Tibial nerve (tissue), 4 donors: ENCODE measurements around the gene AKT1S1. TPM values are rescaled to one million over a fixed set of nuclear protein-coding genes. Genes with fewer than 3 reads are reported as not detected.

Source experiments
- DNase-seq, 2 donors: peaks; one replicate each; pipeline ENCODE4 v3.0.0-alpha.2; 2019; ENCODE audit warnings: low spot score in 2 of 2
- H3K27ac ChIP-seq, 4 donors: fragments of 200-600 bp; sonication (generic) in 3 of 4; one replicate each; pipeline ENCODE4 v1.5.1; 2017 to 2019; ENCODE audit warnings: mild to moderate bottlenecking in 1 of 4
- H3K27me3 ChIP-seq, 2 donors: fragments of 200-600 bp; sonication (generic) in 1 of 2; one replicate each; pipeline versions ENCODE4 v1.5.1 to v1.6.0; 2017 to 2019
- H3K36me3 ChIP-seq, 3 donors: fragments of 200-600 bp; sonication (generic); one replicate each; pipeline ENCODE4 v1.5.1; 2018 to 2019
- H3K4me1 ChIP-seq, 4 donors: fragments of 200-600 bp; sonication (generic) in 3 of 4; one replicate each; pipeline ENCODE4 v1.5.1; 2017 to 2019
- H3K4me3 ChIP-seq, 4 donors: fragments of 200-600 bp; sonication (generic) in 3 of 4; one replicate each; pipeline ENCODE4 v1.5.1; 2017 to 2019; ENCODE audit warnings: mild to moderate bottlenecking in 1 of 4, moderate library complexity in 1 of 4
- H3K9me3 ChIP-seq, 4 donors: fragments of 200-600 bp; sonication (generic) in 3 of 4; one replicate each; pipeline ENCODE4 v1.5.1; 2017 to 2019
- EP300 ChIP-seq, 2 donors: sonication (generic); formaldehyde crosslinking; IDR thresholded peaks; one replicate each; pipeline ENCODE4 v1.6.1; 2017; ENCODE audit warnings: antibody characterized with exemption in 2 of 2, mild to moderate bottlenecking in 1 of 2
- POLR2A ChIP-seq, 2 donors: fragments of 450-650 bp; IDR thresholded peaks; one replicate each; pipeline ENCODE4 v1.6.1; 2017; ENCODE audit warnings: antibody characterized with exemption in 2 of 2, mild to moderate bottlenecking in 2 of 2, moderate library complexity in 2 of 2
- WGBS, 2 donors: methylation state at CpG; one replicate each; pipeline ENCODE4 v1.1.5; 2018; 5-methylcytosine and 5-hydroxymethylcytosine counted together
- total RNA-seq, 4 donors: library from RNA; depleted of rRNA; stranded (reverse); fragments of >200 nt; gene quantifications; one replicate each; pipeline ENCODE4 v1.1.0, GENCODE V29; 2016
- TF ChIP-seq, protein P1 (sequence below), 5 experiments: fragments of 200-600 bp in 3 of 5; fragments of 450-650 bp in 2 of 5; sonication (generic) in 3 of 5; IDR thresholded peaks; one replicate each; pipeline ENCODE4 v1.5.1; 2016 to 2019; ENCODE audit warnings: antibody characterized with exemption in 5 of 5, mild to moderate bottlenecking in 3 of 5, moderate library complexity in 2 of 5

Gene AKT1S1
- total RNA-seq, 4 donors from 2014 or later = 20.6 to 27.4 (median 25.4) TPM

DNA sequence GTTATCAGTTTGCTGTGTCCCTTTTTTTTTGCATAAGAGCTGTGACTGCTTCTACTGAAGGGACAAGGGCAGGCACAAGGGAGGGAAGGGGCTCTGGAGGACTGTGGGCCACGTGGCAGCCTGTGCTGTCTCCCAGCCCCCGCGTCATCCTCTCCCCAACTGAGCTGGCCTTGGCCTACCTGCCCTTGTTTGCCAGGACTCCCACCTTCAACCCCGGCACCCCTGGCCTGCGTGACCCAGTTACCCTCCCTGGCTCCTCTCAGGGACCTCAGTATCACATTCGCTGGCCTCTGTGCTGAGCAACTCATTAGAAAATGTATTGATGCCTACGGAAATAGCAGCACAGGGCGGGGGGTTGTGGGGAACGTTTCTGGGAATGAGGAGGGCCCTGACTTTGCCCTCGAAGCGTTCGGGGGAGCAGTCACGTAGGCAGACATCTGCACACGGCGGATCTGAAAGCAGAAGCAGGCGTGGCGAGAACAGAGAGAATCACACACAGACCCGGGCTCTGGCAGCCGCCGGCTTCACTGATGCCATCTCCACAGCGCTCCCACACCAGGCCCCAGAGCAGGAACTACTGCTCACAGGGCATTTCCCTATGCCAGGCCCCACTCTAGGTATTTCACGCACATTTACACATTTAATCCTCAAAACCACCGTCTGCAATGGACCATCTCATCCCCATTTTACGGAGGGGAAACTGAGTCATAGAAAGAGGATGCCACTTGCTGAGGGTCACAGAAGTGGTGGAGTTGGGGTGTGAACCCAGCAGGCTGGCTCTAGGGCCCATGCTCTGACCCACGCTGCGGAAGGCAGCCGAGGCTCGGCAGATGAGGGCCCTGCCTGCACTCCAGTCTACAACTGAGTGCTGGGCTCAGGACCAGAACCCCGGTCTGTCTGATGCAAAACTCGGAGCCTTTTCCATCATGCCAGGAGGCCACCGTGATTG lies 46.2 kb upstream of the AKT1S1 start:
- Histone ChIP-seq H3K4me3 (no peak overlapping the region), H3K4me1 (peaks cover 0 to 48% (median 20%) of the 10 kb centered on the region in 4 donors), H3K27me3 (no peaks in the 10 kb centered on the region), H3K27ac (no peak overlapping the region), H3K9me3 (no peaks in the 10 kb centered on the region), H3K36me3 (peaks cover 0 to 72% (median 0%) of the 10 kb centered on the region in 3 donors)
- 86 to 92% methylated on average over 31 of the region's 31 CpGs for WGBS, 2 donors
- DNase-seq = no peak
- TF ChIP-seq, protein P1, sequence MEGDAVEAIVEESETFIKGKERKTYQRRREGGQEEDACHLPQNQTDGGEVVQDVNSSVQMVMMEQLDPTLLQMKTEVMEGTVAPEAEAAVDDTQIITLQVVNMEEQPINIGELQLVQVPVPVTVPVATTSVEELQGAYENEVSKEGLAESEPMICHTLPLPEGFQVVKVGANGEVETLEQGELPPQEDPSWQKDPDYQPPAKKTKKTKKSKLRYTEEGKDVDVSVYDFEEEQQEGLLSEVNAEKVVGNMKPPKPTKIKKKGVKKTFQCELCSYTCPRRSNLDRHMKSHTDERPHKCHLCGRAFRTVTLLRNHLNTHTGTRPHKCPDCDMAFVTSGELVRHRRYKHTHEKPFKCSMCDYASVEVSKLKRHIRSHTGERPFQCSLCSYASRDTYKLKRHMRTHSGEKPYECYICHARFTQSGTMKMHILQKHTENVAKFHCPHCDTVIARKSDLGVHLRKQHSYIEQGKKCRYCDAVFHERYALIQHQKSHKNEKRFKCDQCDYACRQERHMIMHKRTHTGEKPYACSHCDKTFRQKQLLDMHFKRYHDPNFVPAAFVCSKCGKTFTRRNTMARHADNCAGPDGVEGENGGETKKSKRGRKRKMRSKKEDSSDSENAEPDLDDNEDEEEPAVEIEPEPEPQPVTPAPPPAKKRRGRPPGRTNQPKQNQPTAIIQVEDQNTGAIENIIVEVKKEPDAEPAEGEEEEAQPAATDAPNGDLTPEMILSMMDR (IDR thresholded peaks at IDR 0.05) = no peak
- no peak for TF ChIP-seq EP300 (IDR thresholded peaks at IDR 0.05)
- TF ChIP-seq POLR2A (IDR thresholded peaks at IDR 0.05) = no peak

DNA sequence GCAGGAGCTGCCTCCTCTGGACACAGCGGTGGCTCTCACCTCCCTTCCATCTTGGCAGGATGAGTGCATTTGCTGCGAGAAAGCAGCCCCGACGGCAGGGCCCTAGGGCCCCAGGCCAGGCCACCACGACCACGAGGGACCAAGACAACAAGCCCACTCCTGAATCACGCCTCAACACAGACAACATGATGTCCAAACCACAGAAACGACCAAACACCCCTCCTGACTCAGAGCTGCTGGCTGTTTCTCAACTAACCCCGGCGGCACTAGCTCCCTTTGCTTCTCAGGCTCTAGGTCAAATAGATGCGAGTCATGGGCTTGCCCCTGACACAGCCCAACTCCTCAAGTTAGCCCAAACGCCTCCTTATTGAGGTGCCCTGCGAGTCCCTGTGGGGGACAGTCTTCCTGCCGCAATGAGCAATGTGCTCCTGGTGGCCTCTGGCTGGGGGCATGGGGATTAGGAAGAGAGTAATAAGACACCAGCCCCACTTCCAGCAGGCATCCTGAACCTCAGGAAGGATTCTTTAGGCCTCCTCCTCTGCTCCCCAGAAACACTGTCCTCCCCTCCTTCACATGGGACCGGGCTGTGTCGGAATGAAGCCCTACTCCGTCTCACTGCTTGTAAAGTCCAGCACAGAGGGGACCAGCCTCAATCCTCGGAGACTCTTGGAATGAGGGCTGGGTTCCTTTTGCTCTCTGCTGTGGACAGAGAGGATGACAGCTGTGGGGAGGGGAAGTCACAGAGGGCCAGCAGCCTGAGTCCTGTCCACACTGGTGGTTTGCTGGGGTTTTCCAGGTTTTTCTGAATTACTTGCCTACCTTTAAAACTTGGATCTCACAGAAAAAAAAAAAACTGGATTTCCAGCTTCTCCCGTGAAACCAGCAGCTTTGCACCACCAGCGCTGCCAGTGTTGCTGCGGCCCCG lies 45.0 kb upstream of the AKT1S1 start:
- TF ChIP-seq, protein P1 (IDR thresholded peaks at IDR 0.05) = no peak
- TF ChIP-seq EP300 (IDR thresholded peaks at IDR 0.05) (no peak), POLR2A (IDR thresholded peaks at IDR 0.05) (no peak)
- peak overlapping the region in 1 of 4 donors; percentile 28 for H3K27ac ChIP-seq
- no peaks in the 10 kb centered on the region for H3K27me3 ChIP-seq
- WGBS, 2 donors = 77 to 92% methylated on average over 13 to 21 of the region's 22 CpGs
- H3K9me3 ChIP-seq = no peaks in the 10 kb centered on the region
- no peak overlapping the region for H3K4me3 ChIP-seq
- peaks cover 0 to 36% (median 10%) of the 10 kb centered on the region in 4 donors for H3K4me1 ChIP-seq
- peaks cover 0 to 70% (median 0%) of the 10 kb centered on the region in 3 donors for H3K36me3 ChIP-seq
- DNase-seq = no peak

DNA sequence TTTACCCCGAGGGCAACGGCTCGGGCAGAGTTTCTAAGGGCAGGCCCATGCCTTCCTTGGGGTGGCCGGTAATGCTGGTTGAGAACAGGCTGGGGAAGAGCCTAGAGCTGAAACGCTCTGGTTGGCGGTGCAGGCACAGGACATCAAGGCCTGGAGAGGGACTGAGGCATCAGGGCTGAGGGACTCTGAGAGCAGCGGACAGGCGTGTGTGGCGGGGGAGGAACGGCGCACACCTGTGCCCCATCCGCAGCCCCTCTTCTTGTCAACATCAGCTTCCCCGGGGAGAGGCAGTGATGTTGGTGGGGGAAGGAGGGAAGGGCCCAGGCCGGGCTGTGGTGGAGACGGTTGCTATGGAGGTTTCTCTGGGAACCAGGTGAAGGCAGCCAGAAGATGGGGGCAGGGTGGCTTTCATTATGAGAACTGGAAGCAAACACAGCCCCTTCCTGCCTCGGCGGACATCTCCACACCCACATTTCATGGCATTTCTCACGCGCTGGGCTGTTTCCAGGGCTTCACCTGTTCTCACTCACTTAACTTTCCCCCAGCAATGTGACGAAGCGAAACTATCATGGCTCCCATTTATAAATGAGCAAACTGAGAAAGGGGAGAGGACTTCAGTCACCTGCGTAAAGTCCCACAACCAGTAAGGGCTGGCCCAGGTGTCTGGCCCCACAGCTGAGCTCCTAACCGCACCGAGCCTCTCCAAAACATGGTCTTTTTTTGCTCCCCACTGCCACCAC lies 43.6 kb upstream of the AKT1S1 start:
- TF ChIP-seq POLR2A (IDR thresholded peaks at IDR 0.05) (no peak), EP300 (IDR thresholded peaks at IDR 0.05) (no peak)
- TF ChIP-seq, protein P1 (IDR thresholded peaks at IDR 0.05) = no peak
- 94 to 96% methylated on average over 24 of the region's 24 CpGs for WGBS, 2 donors

DNA sequence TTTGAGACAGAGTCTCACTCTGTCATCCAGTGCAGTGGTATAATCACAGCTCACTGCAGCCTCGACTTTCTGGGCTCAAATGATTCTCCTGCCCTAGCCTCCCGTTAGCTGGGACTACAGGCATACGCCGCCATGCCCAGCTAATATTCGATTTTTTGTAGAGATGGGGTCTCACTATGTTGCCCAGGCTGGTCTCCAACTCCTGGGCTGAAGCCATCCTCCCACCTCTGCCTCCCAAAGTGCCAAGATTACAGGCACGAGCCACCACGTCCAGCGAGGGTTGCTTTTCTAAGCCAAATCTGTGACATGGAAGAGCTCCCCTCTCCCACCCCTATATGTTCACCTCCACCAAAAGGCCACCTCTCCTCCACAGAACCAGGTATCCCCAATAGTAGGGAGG lies 40.9 kb upstream of the AKT1S1 start:
- Histone ChIP-seq H3K4me3 (no peak overlapping the region), H3K27me3 (no peaks in the 10 kb centered on the region), H3K27ac (no peak overlapping the region), H3K9me3 (no peaks in the 10 kb centered on the region), H3K4me1 (peaks cover 0 to 4% (median 0%) of the 10 kb centered on the region in 4 donors), H3K36me3 (peaks cover 0 to 73% (median 0%) of the 10 kb centered on the region in 3 donors)
- WGBS, 2 donors = 95 to 96% methylated on average over 8 of the region's 8 CpGs
- TF ChIP-seq POLR2A (IDR thresholded peaks at IDR 0.05) (no peak), EP300 (IDR thresholded peaks at IDR 0.05) (no peak)
- TF ChIP-seq, protein P1 (IDR thresholded peaks at IDR 0.05) = no peak
- DNase-seq = no peak

More for the DNA sequence above, 43.6 kb upstream of the AKT1S1 start:
- no peak overlapping the region for H3K4me3 ChIP-seq
- DNase-seq = no peak
- H3K4me1 ChIP-seq = peaks cover 0 to 25% (median 9%) of the 10 kb centered on the region in 4 donors
- H3K9me3 ChIP-seq = no peaks in the 10 kb centered on the region
- peaks cover 0 to 73% (median 0%) of the 10 kb centered on the region in 3 donors for H3K36me3 ChIP-seq
- H3K27me3 ChIP-seq = no peaks in the 10 kb centered on the region
- H3K27ac ChIP-seq = no peak overlapping the region
